K562 (cell line): Measurements from ENCODE around the gene SLC7A4. TPM values are rescaled to one million over a fixed set of nuclear protein-coding genes. Genes with fewer than 3 reads are reported as not detected.
A peak's percentile ranks its signal among the peaks of the same experiment; 100 is the strongest.

ENCODE experiments used
- ATF6 ChIP-seq: sonication (generic); formaldehyde crosslinking; IDR thresholded peaks from 2 replicates; pipeline ENCODE4 v1.4.0; 2020; ENCODE audit warnings: mild to moderate bottlenecking, missing genetic modification reagents
- CHD4 ChIP-seq: fragments of 200-600 bp; sonication (generic); IDR thresholded peaks from 3 replicates; pipeline ENCODE4 v1.6.1; 2012; ENCODE audit warnings: low read depth, mild to moderate bottlenecking, mixed read lengths, low read length, inconsistent platforms; ENCODE audit not compliant: insufficient read depth, insufficient replicate concordance, poor library complexity, severe bottlenecking
- ETV5 ChIP-seq: sonication (generic); formaldehyde crosslinking; IDR thresholded peaks from 2 replicates; pipeline ENCODE4 v1.4.0; 2020; ENCODE audit warnings: low read depth, mild to moderate bottlenecking, missing genetic modification reagents
- REST ChIP-seq, 2 experiments: fragments of 450-650 bp; formaldehyde crosslinking in 1 of 2; IDR thresholded peaks; 2 replicates each; pipeline versions ENCODE4 v1.4.0 to v1.6.1; 2014 to 2020; ENCODE audit warnings: mild to moderate bottlenecking in 2 of 2, borderline replicate concordance in 1 of 2, low read depth in 1 of 2
- ZNF277 ChIP-seq: fragments of 250-450 bp; sonication (Bioruptor Pico); IDR thresholded peaks from 2 replicates; pipeline ENCODE4 v1.8.0; 2022; ENCODE audit warnings: inconsistent platforms, mild to moderate bottlenecking, moderate library complexity, borderline replicate concordance
- ZNF76 ChIP-seq: fragments of 250-450 bp; sonication (Bioruptor Pico); IDR thresholded peaks from 2 replicates; pipeline ENCODE4 v1.4.0; 2020; ENCODE audit warnings: mild to moderate bottlenecking, moderate library complexity, borderline replicate concordance
- polyA plus RNA-seq, 8 experiments: library from polyadenylated mRNA; depleted of rRNA in 4 of 8; stranded (reverse) in 5 of 8; unstranded in 3 of 8; fragments of >200 nt; fragmentation: Nextera tagmentation in 2 of 8; fragmentation: Illumina TruSeq in 1 of 8; extraction: Ambion mirVana in 2 of 8; extraction: Trizol in 1 of 8; gene quantifications; 2 replicates each; pipeline versions ENCODE4 v1.2.1 to v1.2.3, GENCODE V29; 2011 to 2014; ENCODE audit warnings: inconsistent platforms in 1 of 8, missing spikeins in 1 of 8
- total RNA-seq, 7 experiments: library from RNA; depleted of rRNA in 6 of 7; stranded (reverse); fragments of >200 nt in 6 of 7; fragmentation: Illumina TruSeq in 2 of 7; extraction: Trizol in 2 of 7; gene quantifications; 2 replicates each; pipeline versions ENCODE4 v1.2.1 to v1.2.3, GENCODE V29; 2011 to 2021; ENCODE audit warnings: low replicate concordance in 1 of 7

SLC7A4 gene
- total and polyA plus RNA-seq, 9 of the 15 experiments (the other 6 are each of a cell fraction or from before 2014, with no cell fraction given): not detected

GRCh38 chr22:20992456-20993303 is 39.7 kb downstream of the SLC7A4 start (continued):
- TF ChIP-seq CHD4: no peak
- no peak for TF ChIP-seq ATF6 (CRISPR knock-in tag)
- 0 out of 2 replicates have a peak, but pooled peaks have one; percentile 52 for TF ChIP-seq ZNF277
- TF ChIP-seq ETV5 (CRISPR knock-in tag): no peak
- TF ChIP-seq REST (IDR thresholded peaks at IDR 0.05; ENCODE audit: borderline replicate concordance): no peak
- peak; percentile 41; the same call in 1 of the 2 replicates for TF ChIP-seq REST (CRISPR knock-in tag; IDR thresholded peaks at IDR 0.05; ENCODE audit: low read depth)
- TF ChIP-seq ZNF76 (CRISPR knock-in tag): peak; percentile 66; the same call in 1 of the 2 replicates
